Mesothelial cell of epicardium (in vitro differentiated cells): ENCODE results near the gene MYO1D. TPM values are rescaled to one million over a fixed set of nuclear protein-coding genes. Genes with fewer than 3 reads are reported as not detected.

Experiments used
- DNase-seq, 2 experiments: peaks; one replicate each; pipeline ENCODE4 v3.0.0; 2021; ENCODE audit warnings: low spot score in 2 of 2; ENCODE audit not compliant: unreplicated experiment in 2 of 2
- H3K27ac Mint-ChIP-seq: 2 replicates; pipeline ENCODE4 v1.8.0; 2021; ENCODE audit warnings: mixed read lengths
- H3K27me3 Mint-ChIP-seq: 2 replicates; pipeline ENCODE4 v1.8.0; 2021; ENCODE audit warnings: low read depth, mixed read lengths
- H3K36me3 Mint-ChIP-seq: 2 replicates; pipeline ENCODE4 v1.8.0; 2021; ENCODE audit warnings: mixed read lengths
- H3K4me1 Mint-ChIP-seq: 2 replicates; pipeline ENCODE4 v1.8.0; 2021; ENCODE audit warnings: mixed read lengths
- H3K4me3 Mint-ChIP-seq: 2 replicates; pipeline ENCODE4 v1.8.0; 2021; ENCODE audit warnings: mild to moderate bottlenecking, moderate library complexity, mixed read lengths
- H3K9me3 Mint-ChIP-seq: 2 replicates; pipeline ENCODE4 v1.8.0; 2021; ENCODE audit warnings: mixed read lengths
- total RNA-seq: library from RNA; stranded (reverse); gene quantifications from 3 replicates; pipeline ENCODE4 v1.2.1, GENCODE V29; 2021
- TF ChIP-seq, protein P1 (sequence below): fragments of 200-600 bp; sonication (generic); IDR thresholded peaks from one replicate; pipeline ENCODE4 v1.5.0; 2021; ENCODE audit warnings: antibody characterized with exemption; ENCODE audit not compliant: unreplicated experiment

The MYO1D gene
- total RNA-seq, 1 donor from 2014 or later = 48.6 TPM

DNA sequence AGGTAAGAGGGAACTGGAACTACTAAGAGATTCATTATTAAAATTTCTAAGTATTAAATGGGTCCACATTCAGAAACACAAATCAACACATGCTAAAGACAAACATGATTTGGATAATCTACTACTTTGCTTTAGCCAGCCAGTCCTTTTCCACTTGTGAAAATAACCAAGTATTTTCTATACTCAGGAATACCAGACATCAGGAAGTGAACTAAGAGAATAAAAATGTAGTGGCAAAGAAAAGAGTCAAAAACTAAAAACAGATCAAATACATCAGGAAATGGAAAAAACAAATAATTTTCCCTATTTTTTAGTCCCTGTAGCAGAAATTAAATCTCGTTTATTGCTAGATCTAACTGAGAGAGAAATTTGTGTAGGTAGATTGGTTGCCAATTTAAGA is 78.0 kb downstream of the MYO1D start:
- H3K4me3 Mint-ChIP-seq = no peak overlapping the region

DNA sequence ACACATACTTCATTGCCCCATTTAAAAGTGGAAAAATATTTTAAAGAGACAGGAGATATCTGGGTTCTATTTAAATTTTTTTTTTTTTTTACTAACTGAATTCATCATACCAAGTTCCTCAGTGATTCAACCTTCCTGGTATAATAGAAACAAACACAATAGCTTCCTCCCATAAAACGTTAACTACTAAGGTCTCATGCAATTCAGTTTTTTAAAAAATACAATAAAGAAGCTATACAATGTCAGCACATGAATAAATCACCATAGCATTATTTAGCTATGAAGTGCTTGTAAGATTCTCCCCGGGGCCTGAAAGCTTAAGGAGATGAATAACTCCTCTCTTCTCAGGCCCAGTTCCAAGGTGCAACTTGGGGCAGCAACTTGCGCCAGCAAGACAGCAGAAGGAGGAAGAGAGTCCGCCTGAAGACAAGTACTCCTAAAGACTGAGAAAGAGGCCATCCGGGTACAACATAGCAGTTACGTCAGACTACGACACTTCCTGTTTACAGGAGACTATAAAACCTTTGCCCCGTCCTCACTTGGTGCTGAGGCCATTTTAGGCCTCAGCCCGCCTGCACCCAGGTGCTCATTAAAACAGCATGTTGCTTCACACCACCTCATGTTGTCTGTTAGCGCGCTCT is 81.5 kb downstream of the MYO1D start:
- DNase-seq = no peak
- no peaks in the 10 kb centered on the region for H3K9me3 Mint-ChIP-seq
- peaks cover 4% of the 10 kb centered on the region for H3K4me1 Mint-ChIP-seq
- H3K4me3 Mint-ChIP-seq = no peak overlapping the region
- no peaks in the 10 kb centered on the region for H3K27me3 Mint-ChIP-seq
- TF ChIP-seq, protein P1, sequence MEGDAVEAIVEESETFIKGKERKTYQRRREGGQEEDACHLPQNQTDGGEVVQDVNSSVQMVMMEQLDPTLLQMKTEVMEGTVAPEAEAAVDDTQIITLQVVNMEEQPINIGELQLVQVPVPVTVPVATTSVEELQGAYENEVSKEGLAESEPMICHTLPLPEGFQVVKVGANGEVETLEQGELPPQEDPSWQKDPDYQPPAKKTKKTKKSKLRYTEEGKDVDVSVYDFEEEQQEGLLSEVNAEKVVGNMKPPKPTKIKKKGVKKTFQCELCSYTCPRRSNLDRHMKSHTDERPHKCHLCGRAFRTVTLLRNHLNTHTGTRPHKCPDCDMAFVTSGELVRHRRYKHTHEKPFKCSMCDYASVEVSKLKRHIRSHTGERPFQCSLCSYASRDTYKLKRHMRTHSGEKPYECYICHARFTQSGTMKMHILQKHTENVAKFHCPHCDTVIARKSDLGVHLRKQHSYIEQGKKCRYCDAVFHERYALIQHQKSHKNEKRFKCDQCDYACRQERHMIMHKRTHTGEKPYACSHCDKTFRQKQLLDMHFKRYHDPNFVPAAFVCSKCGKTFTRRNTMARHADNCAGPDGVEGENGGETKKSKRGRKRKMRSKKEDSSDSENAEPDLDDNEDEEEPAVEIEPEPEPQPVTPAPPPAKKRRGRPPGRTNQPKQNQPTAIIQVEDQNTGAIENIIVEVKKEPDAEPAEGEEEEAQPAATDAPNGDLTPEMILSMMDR = no peak
- no peak overlapping the region for H3K27ac Mint-ChIP-seq
- no peaks in the 10 kb centered on the region for H3K36me3 Mint-ChIP-seq

More for the DNA sequence above, 78.0 kb downstream of the MYO1D start:
- TF ChIP-seq, protein P1 = no peak
- H3K27ac Mint-ChIP-seq = no peak overlapping the region
- H3K36me3 Mint-ChIP-seq = no peaks in the 10 kb centered on the region
- DNase-seq = no peak
- no peaks in the 10 kb centered on the region for H3K27me3 Mint-ChIP-seq
- peaks cover 6% of the 10 kb centered on the region for H3K4me1 Mint-ChIP-seq
- H3K9me3 Mint-ChIP-seq = no peaks in the 10 kb centered on the region

DNA sequence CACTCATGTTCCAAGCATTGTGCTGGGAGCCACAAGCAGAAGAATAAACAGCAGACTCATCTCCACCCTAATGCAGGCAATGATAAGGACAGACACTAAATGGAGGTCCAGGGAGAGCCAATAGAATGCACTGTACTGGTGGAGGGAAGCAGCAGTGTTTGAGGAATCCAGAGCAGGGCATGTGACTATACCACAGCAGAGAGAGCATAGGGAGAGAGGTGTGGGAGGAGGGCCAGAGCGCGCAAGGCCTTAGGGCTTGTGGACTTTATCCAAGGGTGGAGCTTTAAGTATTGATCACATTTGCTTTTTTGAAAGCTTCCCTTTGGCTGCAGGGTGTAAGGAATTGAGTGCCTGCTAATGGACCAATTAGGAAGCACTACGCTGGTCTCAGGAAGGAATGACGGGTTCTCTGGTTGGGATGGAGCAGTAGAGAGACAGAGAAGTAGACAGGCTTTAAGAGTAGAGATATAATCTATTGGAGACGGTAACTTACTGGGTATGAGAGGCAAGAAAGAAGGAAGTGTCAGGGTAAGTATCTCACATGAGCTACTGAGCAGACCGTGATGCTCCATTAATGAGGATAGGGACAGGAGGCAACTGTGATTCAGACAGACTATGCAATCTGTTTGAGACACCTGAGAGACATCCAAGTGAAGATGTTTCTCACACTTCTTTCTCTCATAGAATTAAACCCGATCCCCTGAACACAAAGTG is 82.2 kb downstream of the MYO1D start:
- H3K27ac Mint-ChIP-seq = no peak overlapping the region
- H3K9me3 Mint-ChIP-seq = no peaks in the 10 kb centered on the region
- TF ChIP-seq, protein P1 = no peak
- no peaks in the 10 kb centered on the region for H3K27me3 Mint-ChIP-seq
- H3K36me3 Mint-ChIP-seq = no peaks in the 10 kb centered on the region
- DNase-seq = no peak
- H3K4me3 Mint-ChIP-seq = no peak overlapping the region
- peaks cover 4% of the 10 kb centered on the region for H3K4me1 Mint-ChIP-seq

DNA sequence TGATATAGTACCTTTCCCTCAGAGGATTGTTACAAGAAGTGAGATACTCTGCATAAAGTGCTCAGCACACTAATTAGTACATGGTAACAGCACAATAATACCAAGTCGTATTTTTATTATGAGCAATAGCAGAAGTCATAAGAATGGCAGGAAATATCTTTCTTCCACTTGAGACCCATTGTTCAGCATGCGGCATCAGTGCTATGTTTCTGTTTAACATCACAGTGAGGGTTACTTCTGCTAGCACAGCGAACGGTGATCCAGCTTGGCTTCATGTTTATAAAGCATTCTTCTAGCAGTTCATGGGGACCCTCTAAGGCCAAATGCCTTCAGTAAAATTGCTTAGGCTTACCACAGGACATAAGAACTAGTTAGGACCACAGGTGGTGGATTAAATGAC is 83.1 kb downstream of the MYO1D start:
- TF ChIP-seq, protein P1 = no peak
- no peak overlapping the region for H3K4me3 Mint-ChIP-seq
- peaks cover 5% of the 10 kb centered on the region for H3K36me3 Mint-ChIP-seq
- peaks cover 5% of the 10 kb centered on the region for H3K9me3 Mint-ChIP-seq
- H3K27ac Mint-ChIP-seq = no peak overlapping the region
- peaks cover 4% of the 10 kb centered on the region for H3K4me1 Mint-ChIP-seq
- no peaks in the 10 kb centered on the region for H3K27me3 Mint-ChIP-seq
- DNase-seq = no peak

DNA sequence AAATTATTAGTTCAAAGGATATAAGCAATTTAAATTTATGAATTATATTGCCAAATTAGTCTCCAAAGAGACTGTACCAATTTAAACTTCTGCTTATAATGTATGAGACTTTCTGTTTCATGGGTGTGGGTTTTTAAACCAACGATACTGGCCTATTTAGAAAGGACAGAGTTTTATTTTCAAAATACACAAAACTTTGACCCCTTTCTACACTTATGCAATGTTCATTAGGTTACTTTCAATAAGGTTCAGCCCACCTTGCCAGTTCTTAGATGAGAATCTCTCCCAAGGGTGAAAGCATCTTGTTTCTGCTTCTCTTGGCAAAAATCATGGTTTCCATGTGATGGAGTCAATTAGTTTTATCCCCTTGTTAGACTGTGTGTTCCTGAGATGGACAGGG is 84.7 kb downstream of the MYO1D start:
- peaks cover 10% of the 10 kb centered on the region for H3K9me3 Mint-ChIP-seq
- no peak for DNase-seq
- TF ChIP-seq, protein P1 = no peak
- no peak overlapping the region for H3K27ac Mint-ChIP-seq
- peaks cover 4% of the 10 kb centered on the region for H3K4me1 Mint-ChIP-seq
- no peaks in the 10 kb centered on the region for H3K27me3 Mint-ChIP-seq
- H3K4me3 Mint-ChIP-seq = no peak overlapping the region
- peaks cover 8% of the 10 kb centered on the region for H3K36me3 Mint-ChIP-seq
